ENCODE measurements around the gene AUTS2.
"Not testable (repeated sequence)": the region's sequence is repeated elsewhere in the genome, so short reads cannot be mapped to it uniquely, and the experiment has no call there.

The AUTS2 gene

GRCh38 chr7:70640266-70640833 is 1042.1 kb downstream of the AUTS2 start:
- no peak for TF ChIP-seq CTCF (conservative IDR thresholded peaks at IDR 0.05; ENCODE audit: low read depth, low read length)
- DNase-seq (ENCODE audit: low read depth), result no peak
- H3K4me3 ChIP-seq (ENCODE audit: low read length), result no peak overlapping the region

- DNase-seq (ENCODE audit: low read depth), result no peak
- no peak for TF ChIP-seq CTCF (conservative IDR thresholded peaks at IDR 0.05; ENCODE audit: low read depth, low read length)
- no peak overlapping the region for H3K4me3 ChIP-seq (ENCODE audit: low read length)
These were observed 1043.6 kb downstream of the AUTS2 start for GRCh38 chr7:70641882-70642281.

- no peak for TF ChIP-seq CTCF (conservative IDR thresholded peaks at IDR 0.05; ENCODE audit: low read depth, low read length)
- no peak for DNase-seq (ENCODE audit: low read depth)
- H3K4me3 ChIP-seq (ENCODE audit: low read length), result no peak overlapping the region
These were observed 1047.0 kb downstream of the AUTS2 start for GRCh38 chr7:70645279-70645678.

- H3K4me3 ChIP-seq (ENCODE audit: low read length), result no peak overlapping the region
- TF ChIP-seq CTCF (conservative IDR thresholded peaks at IDR 0.05; ENCODE audit: low read depth, low read length), result no peak
- DNase-seq (ENCODE audit: low read depth), result no peak
These were observed 1047.6 kb downstream of the AUTS2 start for GRCh38 chr7:70645876-70646351.

- DNase-seq (ENCODE audit: low read depth), result no peak
- H3K4me3 ChIP-seq (ENCODE audit: low read length), result no peak overlapping the region
- TF ChIP-seq CTCF (conservative IDR thresholded peaks at IDR 0.05; ENCODE audit: low read depth, low read length), result no peak
These were observed 1048.4 kb downstream of the AUTS2 start for GRCh38 chr7:70646536-70647248.

DNA sequence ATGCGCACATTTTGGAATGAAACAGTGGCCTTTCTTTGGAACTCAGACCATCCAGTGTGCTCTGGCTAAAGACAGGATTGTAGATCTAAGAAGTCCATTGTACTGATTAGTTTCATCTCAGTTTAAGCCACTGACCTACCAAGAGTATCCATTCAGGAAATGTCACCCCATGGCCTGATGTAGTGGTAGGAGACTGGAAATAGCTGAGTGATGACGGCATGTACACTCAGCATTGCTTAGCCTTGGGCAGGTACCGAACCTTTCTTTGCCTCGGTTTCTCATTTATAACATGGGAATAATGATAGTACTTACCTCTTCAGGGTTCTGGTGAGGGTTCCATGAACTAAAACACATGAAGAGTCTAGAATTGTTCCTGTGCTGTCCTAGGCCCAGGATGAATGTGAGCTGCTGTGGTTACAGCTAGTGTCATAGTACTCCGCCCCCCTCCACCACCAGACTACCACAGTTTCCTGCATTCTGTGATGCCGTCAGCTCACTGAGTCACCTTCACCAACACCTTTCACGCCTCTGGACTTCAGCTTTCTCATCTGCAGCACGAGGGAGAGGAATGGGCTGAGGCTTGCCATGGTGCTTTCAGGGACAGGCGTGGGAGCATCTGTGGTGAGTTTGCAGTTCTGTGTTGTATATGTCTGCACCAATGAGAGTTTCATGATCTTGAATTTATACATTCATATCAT is 1049.7 kb downstream of the AUTS2 start:
- H3K4me3 ChIP-seq (ENCODE audit: low read length), result no peak overlapping the region
- no peak for DNase-seq (ENCODE audit: low read depth)
- TF ChIP-seq CTCF (conservative IDR thresholded peaks at IDR 0.05; ENCODE audit: low read depth, low read length), result no peak

DNA sequence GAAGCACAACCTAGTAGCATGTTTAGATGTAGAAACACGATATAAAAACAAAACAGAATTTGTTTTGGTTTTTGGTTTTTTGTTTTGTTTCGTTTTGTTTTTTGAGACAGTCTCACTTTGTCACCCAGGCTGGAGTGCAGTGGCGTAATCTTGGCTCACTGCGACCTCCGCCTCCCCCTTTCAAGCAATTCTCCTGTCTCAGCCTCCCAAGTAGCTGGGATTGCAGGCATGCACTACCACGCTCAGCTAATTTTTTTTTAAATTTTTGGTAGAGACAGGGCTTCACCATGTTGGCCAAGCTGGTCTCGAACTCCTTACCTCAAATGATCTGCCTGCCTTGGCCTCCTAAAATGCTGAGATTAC is 1050.2 kb downstream of the AUTS2 start:
- DNase-seq (ENCODE audit: low read depth); H3K4me3 ChIP-seq (ENCODE audit: low read length): not testable (repeated sequence)
